LNCaP clone FGC (cell line): ENCODE data around the gene METAP1.
"Not testable (repeated sequence)": the region's sequence is repeated elsewhere in the genome, so short reads cannot be mapped to it uniquely, and the experiment has no call there.

Source experiments
- DNase-seq: peaks from one replicate; pipeline ENCODE4 v3.0.0-alpha.2; 2011; ENCODE audit warnings: low read depth
- H3K4me3 ChIP-seq: 2 replicates; pipeline ENCODE4 v1.5.1; 2011; ENCODE audit warnings: mild to moderate bottlenecking, low read depth, low read length, control low read depth
- CTCF ChIP-seq: IDR thresholded peaks from 2 replicates; pipeline ENCODE4 v1.5.1; 2012; ENCODE audit warnings: mild to moderate bottlenecking; ENCODE audit not compliant: control insufficient read depth, insufficient read depth; ENCODE audit errors: extremely low read depth

Gene METAP1

GRCh38 chr4:99090481-99091215 is 95.1 kb downstream of the METAP1 start:
- no peak overlapping the region for H3K4me3 ChIP-seq
- TF ChIP-seq CTCF = no peak
- no peak for DNase-seq

- no peak for DNase-seq
- no peak for TF ChIP-seq CTCF
- no peak overlapping the region for H3K4me3 ChIP-seq
Observed at GRCh38 chr4:99091216-99091575, 95.7 kb downstream of the METAP1 start.

- DNase-seq, H3K4me3 ChIP-seq: not testable (repeated sequence)
Observed at GRCh38 chr4:99091841-99092240, 96.3 kb downstream of the METAP1 start.

- DNase-seq = no peak
- no peak for TF ChIP-seq CTCF
- H3K4me3 ChIP-seq = no peak overlapping the region
Observed at GRCh38 chr4:99099311-99099710, 103.8 kb downstream of the METAP1 start.

- not testable (repeated sequence) for DNase-seq
Observed at GRCh38 chr4:99099814-99100213, 104.3 kb downstream of the METAP1 start.

GRCh38 chr4:99100876-99101275 is 105.4 kb downstream of the METAP1 start:
- no peak overlapping the region for H3K4me3 ChIP-seq
- no peak for TF ChIP-seq CTCF
- DNase-seq = no peak

More at GRCh38 chr4:99099814-99100213, 104.3 kb downstream of the METAP1 start:
- H3K4me3 ChIP-seq = not testable (repeated sequence)

- no peak for TF ChIP-seq CTCF
- no peak for DNase-seq
- H3K4me3 ChIP-seq = no peak overlapping the region
Observed at GRCh38 chr4:99102634-99103033, 107.1 kb downstream of the METAP1 start.

- H3K4me3 ChIP-seq = no peak overlapping the region
- TF ChIP-seq CTCF = no peak
- DNase-seq = no peak
Observed at GRCh38 chr4:99103166-99103565, 107.6 kb downstream of the METAP1 start.
